IPS DF 19.7 (cell line): ENCODE data around the gene EN2.

Experiments
- DNase-seq: peaks from one replicate; pipeline ENCODE4 v3.0.0-alpha.2; 2013; ENCODE audit warnings: low read depth, low spot score

The EN2 gene

GRCh38 chr7:155464183-155464582, 6.3 kb downstream of the EN2 start:
- DNase-seq, result no peak

- DNase-seq, result no peak
Observed at GRCh38 chr7:155464948-155465739, 7.2 kb downstream of the EN2 start.

GRCh38 chr7:155465761-155466141, 7.8 kb downstream of the EN2 start:
- DNase-seq, result no peak

GRCh38 chr7:155466142-155466813, 8.3 kb downstream of the EN2 start:
- no peak for DNase-seq

GRCh38 chr7:155466814-155467733, 9.1 kb downstream of the EN2 start:
- no peak for DNase-seq

GRCh38 chr7:155467846-155468784, 10.2 kb downstream of the EN2 start:
- no peak for DNase-seq

DNA sequence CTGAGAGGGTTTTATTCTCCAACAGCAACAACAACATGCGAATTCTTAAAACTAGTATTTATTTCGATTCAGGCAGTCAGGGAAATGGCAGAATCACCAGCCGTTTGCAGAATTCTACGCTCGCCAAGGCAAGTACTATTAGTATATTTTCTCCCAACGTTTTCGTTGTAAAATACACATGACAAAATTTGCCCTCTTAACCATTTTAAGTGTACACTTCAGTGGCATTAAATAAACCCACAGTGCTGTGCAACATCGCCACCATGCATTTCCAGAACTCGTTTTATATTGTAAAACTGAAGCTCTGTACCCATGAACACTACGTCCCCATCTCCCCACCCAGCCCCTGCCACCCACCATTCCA, 10.8 kb downstream of the EN2 start:
- DNase-seq, result no peak

GRCh38 chr7:155469311-155470185, 11.6 kb downstream of the EN2 start:
- DNase-seq, result no peak

- no peak for DNase-seq
Observed at GRCh38 chr7:155470186-155470487, 12.2 kb downstream of the EN2 start.

GRCh38 chr7:155470686-155471638, 13.0 kb downstream of the EN2 start:
- DNase-seq, result no peak

GRCh38 chr7:155471718-155472117, 13.8 kb downstream of the EN2 start:
- no peak for DNase-seq

- no peak for DNase-seq
Observed at GRCh38 chr7:155477476-155477875, 19.5 kb downstream of the EN2 start.

GRCh38 chr7:155481764-155482163, 23.8 kb downstream of the EN2 start:
- no peak for DNase-seq

- DNase-seq, result no peak
Observed at GRCh38 chr7:155482511-155483183, 24.7 kb downstream of the EN2 start.

GRCh38 chr7:155483245-155483644, 25.3 kb downstream of the EN2 start:
- DNase-seq, result no peak

- no peak for DNase-seq
Observed at GRCh38 chr7:155483868-155484325, 26.0 kb downstream of the EN2 start.

DNA sequence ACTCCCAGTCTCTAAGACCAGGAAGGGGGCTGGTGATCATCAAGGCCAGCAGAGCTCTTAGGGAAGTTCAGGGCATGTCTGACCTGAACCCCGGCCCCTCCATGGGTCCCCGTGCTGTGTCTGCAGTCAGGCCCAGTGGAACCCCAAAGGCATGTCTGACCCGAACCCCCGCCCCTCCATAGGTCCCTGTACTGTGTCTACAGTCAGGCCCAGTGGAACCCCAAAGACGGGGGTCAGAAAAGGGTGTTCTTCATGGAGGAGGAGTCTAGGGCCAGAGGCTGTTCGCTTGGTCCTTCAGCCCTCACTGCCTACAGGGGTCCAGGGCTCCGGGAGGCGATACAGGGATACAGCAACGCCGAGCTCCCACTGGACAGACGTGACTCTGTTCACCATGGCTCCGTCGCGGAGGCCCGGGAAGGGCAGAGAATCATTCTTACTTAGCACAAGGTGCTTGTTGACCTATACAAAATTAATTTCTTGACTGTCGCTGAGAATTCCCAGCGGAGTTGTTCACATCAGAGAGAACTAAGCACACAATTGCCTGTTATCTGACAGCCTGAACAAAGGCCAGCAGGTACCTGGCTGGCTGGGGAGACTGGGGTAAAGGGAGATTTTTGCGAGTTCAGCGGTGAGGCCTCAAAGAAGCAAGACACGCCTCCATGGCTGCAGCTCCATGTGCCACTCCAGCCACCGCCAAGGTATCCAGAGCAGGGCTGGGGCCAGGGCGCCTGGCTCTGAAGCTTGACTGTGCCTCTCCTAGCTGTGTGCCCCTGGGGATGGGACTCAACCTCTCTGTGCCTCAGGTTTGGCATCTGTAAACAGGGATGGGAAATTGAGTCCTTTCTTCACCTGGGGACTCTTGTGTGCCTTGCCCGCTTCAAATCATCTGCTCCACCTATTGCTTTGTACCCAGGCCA, 26.8 kb downstream of the EN2 start:
- no peak for DNase-seq
